GM21367 (cell line): ENCODE data around the gene SMIM21.

ENCODE experiments used
- ATAC-seq: cut with Tn5 transposase; IDR thresholded peaks from one replicate; pipeline ENCODE4 v1.9.1; 2021; ENCODE audit not compliant: unreplicated experiment

The SMIM21 gene

GRCh38 chr18:75428490-75428889 is 987 bp upstream of the SMIM21 start:
- ATAC-seq, result no peak

- no peak for ATAC-seq
Measured at GRCh38 chr18:75422341-75422910, 5.1 kb downstream of the SMIM21 start.

- no peak for ATAC-seq
Measured at GRCh38 chr18:75421656-75422055, 5.8 kb downstream of the SMIM21 start.

GRCh38 chr18:75418293-75419005 is 9.1 kb downstream of the SMIM21 start:
- ATAC-seq, result no peak

GRCh38 chr18:75410611-75411010 is 16.9 kb downstream of the SMIM21 start:
- no peak for ATAC-seq

- no peak for ATAC-seq
Measured at GRCh38 chr18:75409806-75410205, 17.7 kb downstream of the SMIM21 start.

GRCh38 chr18:75408554-75409506 is 18.7 kb downstream of the SMIM21 start:
- ATAC-seq, result no peak

- ATAC-seq, result no peak
Measured at GRCh38 chr18:75407468-75408437, 19.8 kb downstream of the SMIM21 start.

- ATAC-seq, result no peak
Measured at GRCh38 chr18:75406491-75407445, 20.7 kb downstream of the SMIM21 start.

- ATAC-seq, result no peak
Measured at GRCh38 chr18:75405351-75405750, 22.2 kb downstream of the SMIM21 start.

GRCh38 chr18:75400366-75400765 is 27.1 kb downstream of the SMIM21 start:
- ATAC-seq, result no peak

GRCh38 chr18:75395137-75395536 is 32.4 kb downstream of the SMIM21 start:
- no peak for ATAC-seq

GRCh38 chr18:75393721-75394120 is 33.8 kb downstream of the SMIM21 start:
- ATAC-seq, result no peak

- no peak for ATAC-seq
Measured at GRCh38 chr18:75392226-75392578, 35.3 kb downstream of the SMIM21 start.

- ATAC-seq, result no peak
Measured at GRCh38 chr18:75391279-75392225, 36.0 kb downstream of the SMIM21 start.

GRCh38 chr18:75390854-75391253 is 36.6 kb downstream of the SMIM21 start:
- no peak for ATAC-seq

GRCh38 chr18:75384144-75384543 is 43.4 kb downstream of the SMIM21 start:
- no peak for ATAC-seq
